Stimulated activated CD4-positive, alpha-beta T cell treated with anti-CD3 and anti-CD28 coated beads, Interleukin-12 subunit alpha, Interleukin-12 subunit beta, amount 100 ng/mL, for 4 hours (primary cell): ENCODE data around the gene ICE1.
"Not testable (repeated sequence)": the region's sequence is repeated elsewhere in the genome, so short reads cannot be mapped to it uniquely, and the experiment has no call there.

Experiments used
- DNase-seq: peaks from one replicate; pipeline ENCODE4 v3.0.0-alpha.2; 2020

ICE1 gene

GRCh38 chr5:5494489-5495402 is 72.3 kb downstream of the ICE1 start:
- peak; percentile 75 for DNase-seq

- DNase-seq: no peak
These were observed 74.8 kb downstream of the ICE1 start for GRCh38 chr5:5497152-5497788.

DNA sequence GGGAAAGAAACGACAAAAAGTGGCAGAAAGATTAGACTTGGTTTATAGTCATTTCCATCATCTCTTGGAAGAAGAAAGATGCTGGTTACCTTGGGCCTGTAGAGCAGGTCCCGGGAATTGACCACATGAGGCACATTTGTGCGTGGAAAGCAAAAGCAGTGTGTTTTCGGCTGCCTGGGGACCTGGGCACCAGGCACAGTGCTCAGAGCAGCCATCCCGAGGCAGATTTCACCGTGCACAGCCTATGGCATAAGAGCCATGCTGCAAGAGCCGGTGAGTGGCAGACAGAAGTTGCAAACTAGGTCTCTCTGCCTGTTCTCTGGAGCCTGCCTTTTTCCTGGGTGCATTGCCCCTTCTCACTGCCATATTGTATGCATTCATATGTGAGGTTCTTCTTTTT is 77.0 kb downstream of the ICE1 start:
- no peak for DNase-seq

DNA sequence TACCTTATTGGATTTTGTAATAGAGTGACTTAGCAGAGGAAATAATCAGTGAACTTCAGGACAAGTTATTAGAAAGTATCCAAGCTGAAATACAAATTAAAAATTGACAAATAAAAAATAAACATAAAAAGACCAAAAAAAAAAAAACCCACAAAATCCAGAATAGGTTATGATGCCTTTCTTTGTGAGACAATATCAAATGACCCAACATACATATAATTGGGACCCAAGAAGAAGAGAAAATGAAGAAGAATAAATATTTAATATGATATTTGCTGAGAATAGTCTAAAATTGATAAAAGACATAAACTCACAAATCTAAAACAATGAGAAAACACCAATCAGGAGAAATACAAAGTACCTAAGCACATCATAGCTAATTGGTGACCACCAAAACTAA is 81.8 kb downstream of the ICE1 start:
- DNase-seq: no peak

DNA sequence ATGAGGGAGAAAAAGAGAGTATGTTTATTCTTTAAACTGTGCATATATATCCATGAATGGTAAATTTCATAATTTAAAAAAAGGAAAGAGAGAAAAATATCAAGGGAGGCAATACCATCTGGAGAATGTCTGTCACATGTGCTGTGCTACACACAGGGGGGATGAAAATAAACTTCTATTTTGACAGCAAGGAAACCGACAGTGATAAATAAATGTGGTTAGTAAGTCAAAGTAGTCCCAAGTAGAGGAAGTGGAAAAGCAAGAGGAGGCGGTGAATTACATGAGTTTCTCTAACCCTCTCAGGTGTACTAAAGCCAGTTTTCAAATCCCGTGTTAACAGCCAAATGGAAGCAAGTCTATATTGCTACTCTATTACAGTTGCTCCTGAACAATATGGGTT is 83.3 kb downstream of the ICE1 start:
- DNase-seq: no peak

DNA sequence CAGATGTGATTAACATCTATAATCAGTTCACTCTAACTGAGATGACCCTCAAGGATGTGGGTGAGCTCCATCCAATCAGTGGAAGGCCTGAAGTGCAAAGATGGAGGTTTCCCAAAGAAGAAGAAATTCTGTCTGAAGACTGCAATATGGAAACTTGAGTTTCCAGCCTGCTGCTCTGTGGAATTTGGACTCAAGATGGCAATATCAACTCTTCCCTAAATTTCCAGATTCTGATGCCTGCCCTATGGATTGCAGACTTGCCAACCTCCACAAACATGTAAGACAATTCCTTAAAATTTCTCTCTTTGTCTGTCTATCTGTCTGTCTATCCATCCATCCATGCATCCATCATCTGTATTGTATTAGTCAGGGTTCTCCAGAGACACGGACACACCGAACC is 85.9 kb downstream of the ICE1 start:
- no peak for DNase-seq

GRCh38 chr5:5511904-5512416 is 89.5 kb downstream of the ICE1 start:
- no peak for DNase-seq

GRCh38 chr5:5512543-5512942 is 90.1 kb downstream of the ICE1 start:
- DNase-seq: no peak

GRCh38 chr5:5520622-5521021 is 98.1 kb downstream of the ICE1 start:
- not testable (repeated sequence) for DNase-seq

- no peak for DNase-seq
These were observed 98.6 kb downstream of the ICE1 start for GRCh38 chr5:5521029-5521428.

DNA sequence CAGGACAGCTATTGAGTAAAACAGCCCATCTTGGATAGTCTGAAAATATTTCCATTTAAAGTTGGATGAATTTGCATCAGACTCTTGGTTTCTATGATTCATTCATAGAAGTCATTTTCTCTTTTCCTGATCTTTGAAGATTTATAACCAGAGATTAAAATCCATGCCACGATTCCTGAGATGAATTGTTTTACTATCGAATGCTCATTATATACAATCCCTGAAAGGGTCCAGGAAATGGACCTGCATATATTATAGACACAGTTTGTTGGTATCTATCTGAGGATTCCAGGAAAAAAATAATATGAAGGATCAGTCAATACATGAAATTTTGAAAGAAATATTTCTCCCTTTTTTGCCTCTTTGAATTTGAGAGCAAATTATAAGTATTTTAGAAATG is 99.0 kb downstream of the ICE1 start:
- DNase-seq: no peak

DNA sequence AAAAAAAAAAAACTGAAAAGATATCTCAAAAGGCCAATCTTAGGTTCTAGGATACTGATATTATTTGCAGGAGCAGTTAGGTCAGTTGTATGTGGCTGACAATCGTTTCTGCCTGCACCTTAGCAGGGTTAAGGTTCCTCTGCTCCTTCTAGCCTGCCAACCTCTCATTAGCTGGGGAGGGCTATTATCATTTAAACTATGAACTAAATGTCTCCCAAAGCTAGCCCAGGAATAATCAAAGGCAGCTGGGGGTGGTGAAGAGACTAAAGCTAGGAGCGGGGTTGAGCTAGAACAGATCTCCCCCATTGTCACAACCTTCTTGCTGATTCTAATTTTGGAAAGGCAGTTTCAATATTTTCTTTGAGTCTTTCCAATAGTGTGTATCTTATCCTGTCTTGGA is 99.9 kb downstream of the ICE1 start:
- no peak for DNase-seq

DNA sequence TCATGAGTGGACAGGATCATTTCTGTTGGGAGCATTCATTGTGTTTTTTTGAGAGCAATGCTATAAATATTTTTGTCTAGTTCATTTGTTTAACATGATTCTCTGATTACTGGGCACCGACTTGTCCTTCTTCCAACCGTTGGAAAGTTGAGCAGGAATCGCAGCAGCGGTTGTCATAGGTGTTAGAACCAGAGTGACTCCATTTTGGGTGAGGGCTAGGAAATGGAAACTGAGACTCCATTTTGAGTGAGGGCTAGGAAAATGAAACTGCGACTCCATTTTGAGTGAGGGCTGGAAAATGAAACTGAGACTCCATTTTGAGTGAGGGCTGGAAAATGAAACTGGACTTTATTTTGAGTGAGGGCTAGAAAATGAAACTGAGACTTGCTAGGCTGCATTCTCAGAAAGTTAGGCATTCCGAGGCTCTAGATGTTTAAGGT is 100.6 kb downstream of the ICE1 start:
- no peak for DNase-seq

DNA sequence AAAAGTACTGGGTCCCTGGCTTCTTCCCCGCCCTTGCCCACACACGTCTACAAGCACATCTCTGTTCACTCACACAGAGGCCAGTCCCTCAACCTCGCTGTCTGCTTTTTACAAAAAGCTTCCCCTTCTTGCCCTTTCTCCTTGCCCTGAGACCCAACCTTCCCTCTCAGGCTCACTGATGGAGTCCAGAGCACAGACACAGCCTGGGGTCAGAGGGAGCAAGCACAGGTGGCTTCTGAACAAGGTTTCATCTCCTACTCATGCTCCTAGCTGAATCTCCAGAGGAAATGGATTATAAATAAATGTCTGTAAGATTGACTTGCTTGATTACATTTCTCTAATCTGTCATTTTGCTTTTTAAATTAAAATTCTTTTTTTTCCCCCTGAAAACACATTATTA is 101.8 kb downstream of the ICE1 start:
- no peak for DNase-seq

DNA sequence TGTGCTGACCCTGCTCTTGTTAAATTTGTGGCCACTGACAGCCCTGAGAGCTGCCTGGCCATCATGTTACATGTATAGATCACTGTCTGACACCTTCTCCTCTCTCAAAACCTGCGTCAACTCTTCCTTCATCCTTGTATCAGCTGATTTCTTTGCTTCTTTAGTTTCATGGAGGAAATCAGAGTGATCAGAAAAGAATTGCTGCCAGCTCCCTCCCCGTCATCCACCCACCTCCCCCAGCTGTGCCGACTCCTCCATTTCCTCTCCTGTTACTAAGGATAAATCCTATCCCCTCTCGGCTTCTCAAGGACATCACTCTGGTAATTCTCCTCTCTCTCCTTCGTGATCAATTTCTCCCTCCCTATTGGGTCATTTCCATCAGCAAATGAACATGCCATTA is 108.9 kb downstream of the ICE1 start:
- no peak for DNase-seq

DNA sequence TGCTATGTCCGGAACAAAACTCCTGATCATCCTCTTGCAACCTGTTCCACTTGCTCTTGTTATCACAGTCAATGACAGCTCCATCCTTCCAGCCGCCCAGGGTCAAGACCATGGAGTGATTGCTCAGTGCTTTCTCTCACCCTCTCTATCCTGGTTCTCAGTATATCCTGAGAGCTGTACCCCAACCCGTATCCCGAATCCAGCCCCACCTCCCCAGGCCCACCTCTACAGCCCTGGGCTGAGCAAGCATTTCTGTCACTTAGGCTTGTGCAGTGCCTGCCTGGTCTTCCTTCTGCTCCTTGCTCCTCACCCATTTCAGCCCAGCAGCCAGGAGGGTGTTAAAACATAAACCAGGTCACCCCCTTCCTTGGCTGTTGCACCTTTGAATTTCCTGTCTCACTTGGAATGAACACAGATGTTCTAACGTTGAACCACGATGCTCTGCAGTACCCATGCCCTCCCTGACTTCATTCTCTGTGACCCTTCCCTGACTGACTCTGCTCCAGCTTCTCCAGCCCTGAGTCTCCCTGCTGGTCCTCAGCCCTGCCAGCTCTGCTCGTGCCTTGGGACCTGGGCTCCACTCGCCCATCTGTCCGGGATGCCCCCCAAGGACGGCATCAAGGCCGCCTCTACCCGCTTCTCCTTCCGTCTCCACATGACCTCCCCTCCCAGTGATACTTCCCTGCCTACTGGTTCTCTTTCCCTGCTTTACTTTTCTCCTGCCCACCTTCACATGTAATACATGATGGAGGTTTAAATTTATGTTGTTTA is 110.0 kb downstream of the ICE1 start:
- no peak for DNase-seq

GRCh38 chr5:5533927-5534326 is 111.5 kb downstream of the ICE1 start:
- no peak for DNase-seq

DNA sequence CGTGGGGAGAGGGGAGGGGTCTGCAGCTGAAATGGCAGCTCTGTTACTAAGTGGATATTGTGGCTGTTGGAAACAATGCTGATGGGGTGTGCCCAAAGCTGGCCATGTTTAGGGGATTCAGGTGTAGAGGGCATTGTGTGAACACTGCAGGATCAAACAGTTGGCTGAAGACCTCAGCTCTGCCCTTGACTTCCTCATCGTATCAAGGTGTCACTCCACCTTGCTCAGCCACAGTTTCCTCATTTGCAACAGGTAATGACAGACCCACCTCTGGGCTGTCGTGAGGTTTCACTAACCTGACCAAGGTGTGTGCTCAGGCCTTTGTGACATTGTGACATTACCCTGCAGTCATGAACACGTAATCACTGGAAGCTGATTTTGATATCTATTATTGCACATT is 111.9 kb downstream of the ICE1 start:
- no peak for DNase-seq

DNA sequence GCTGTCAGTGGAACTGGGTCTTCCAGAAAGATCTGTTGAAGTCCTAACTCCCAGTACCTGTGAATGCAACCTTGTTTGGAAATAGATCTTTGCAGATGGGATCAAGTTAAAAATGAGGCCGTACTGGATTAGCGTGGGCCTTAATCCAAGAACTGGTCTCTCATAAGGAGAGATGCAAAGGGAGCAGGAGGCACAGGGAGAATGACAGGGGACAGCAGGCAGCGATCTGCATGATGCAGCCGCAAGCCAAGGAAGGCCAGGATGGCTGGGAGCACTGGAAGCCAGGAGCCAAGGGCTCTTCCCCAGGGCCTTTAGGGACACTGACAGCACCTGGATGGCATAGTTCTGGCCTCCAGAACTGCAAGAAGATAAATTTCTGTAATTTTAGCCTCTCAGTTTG is 114.4 kb downstream of the ICE1 start:
- no peak for DNase-seq

DNA sequence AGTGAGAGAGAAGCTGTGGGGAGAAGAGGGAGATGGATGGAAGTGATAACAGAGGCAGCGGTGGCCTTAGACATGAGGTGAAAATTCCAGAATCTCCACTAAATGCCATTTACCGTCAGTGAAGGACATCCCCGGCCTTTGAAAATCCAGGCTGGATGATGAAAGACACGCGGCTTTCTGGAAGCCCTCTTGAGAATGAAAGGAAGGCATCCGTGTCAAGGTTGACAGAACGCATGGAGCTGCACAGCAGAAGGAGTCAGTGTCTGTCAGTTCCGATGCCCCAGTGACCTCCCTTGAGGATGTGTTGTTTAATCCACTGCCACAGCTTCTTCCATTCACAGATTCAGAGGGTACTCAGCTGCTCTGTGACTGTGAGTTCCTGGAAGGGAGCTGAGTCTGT is 114.9 kb downstream of the ICE1 start:
- no peak for DNase-seq

- DNase-seq: no peak
These were observed 117.1 kb downstream of the ICE1 start for GRCh38 chr5:5539590-5539989.
